ENCODE measurements around the gene MTG1.

- no peak for TF ChIP-seq CTCF (IDR thresholded peaks at IDR 0.05)
- TF ChIP-seq POLR2AphosphoS5 (IDR thresholded peaks at IDR 0.05), result no peak
- no peak for TF ChIP-seq POLR2A (IDR thresholded peaks at IDR 0.05)
- TF ChIP-seq EP300 (IDR thresholded peaks at IDR 0.05; ENCODE audit: low read depth), result no peak
These were observed 61.2 kb downstream of the MTG1 start for GRCh38 chr10:133455196-133455595.
